Lower lobe of right lung (tissue), 2 donors: ENCODE measurements around the gene SDR9C7. TPM values are rescaled to one million over a fixed set of nuclear protein-coding genes. Genes with fewer than 3 reads are reported as not detected.
A peak's percentile ranks its signal among the peaks of the same experiment; 100 is the strongest.
"Not testable (repeated sequence)": the region's sequence is repeated elsewhere in the genome, so short reads cannot be mapped to it uniquely, and the experiment has no call there.

Source experiments
- ATAC-seq, 2 donors: fragments of 200-7000 bp; cut with Tn5 transposase; one replicate each; pipeline ENCODE4 v1.9.1; 2020 to 2022; ENCODE audit warnings: mild to moderate bottlenecking in 2 of 2, moderate library complexity in 2 of 2
- DNase-seq: peaks from one replicate; pipeline ENCODE4 v3.0.0-alpha.2; 2020
- H3K27ac ChIP-seq: fragments of 200-600 bp; one replicate; pipeline ENCODE4 v1.8.0; 2022
- H3K27me3 ChIP-seq: fragments of 200-600 bp; one replicate; pipeline ENCODE4 v1.8.0; 2022; ENCODE audit warnings: low read depth
- H3K36me3 ChIP-seq: fragments of 200-600 bp; one replicate; pipeline ENCODE4 v1.8.0; 2022; ENCODE audit warnings: mild to moderate bottlenecking
- H3K4me1 ChIP-seq: fragments of 200-600 bp; one replicate; pipeline ENCODE4 v1.8.0; 2022
- H3K4me3 ChIP-seq: fragments of 200-600 bp; one replicate; pipeline ENCODE4 v1.8.0; 2022; ENCODE audit warnings: mild to moderate bottlenecking
- H3K9me3 ChIP-seq: fragments of 200-600 bp; one replicate; pipeline ENCODE4 v1.8.0; 2022
- CTCF ChIP-seq: fragments of 200-600 bp; IDR thresholded peaks from one replicate; pipeline ENCODE4 v1.8.0; 2022; ENCODE audit warnings: antibody characterized with exemption, mild to moderate bottlenecking
- intact Hi-C: fragments of 100-400 bp; cut with DNase I; formaldehyde crosslinking; loops from one replicate; pipeline ENCODE4 v1.11.0; 2022
- total RNA-seq: library from RNA; stranded (reverse); fragmentation: NEBNext Ultra II Directional; extraction: Animal tissue kit (Norgen Biotek cat#: 25700); gene quantifications from one replicate; pipeline ENCODE4 v1.2.1, GENCODE V29; 2021
- donor health status: DM: no; HTN: yes; CAD: no; lungs with severe emphysema.

SDR9C7 gene
- total RNA-seq, 1 donor from 2014 or later = not detected

DNA sequence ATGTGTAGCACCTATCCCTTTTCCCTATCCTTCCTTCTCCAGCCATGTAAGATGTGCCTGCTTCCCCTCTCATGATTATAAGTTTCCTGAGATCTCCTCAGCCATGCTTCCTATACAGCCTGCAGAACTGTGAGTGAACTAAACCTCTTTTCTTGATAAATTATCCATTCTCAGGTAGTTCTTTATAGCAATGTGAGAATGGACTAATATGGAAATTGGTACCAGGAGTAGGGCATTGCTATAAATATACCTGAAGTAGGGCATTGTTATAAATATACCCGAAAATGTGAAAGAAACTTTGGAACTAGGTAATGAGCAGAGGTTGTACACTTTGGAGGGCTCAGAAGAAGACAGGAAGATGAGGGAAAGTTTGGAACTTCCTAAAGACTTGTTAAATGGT lies 48.9 kb downstream of the SDR9C7 start:
- no peak overlapping the region for H3K4me3 ChIP-seq
- H3K36me3 ChIP-seq = no peaks in the 10 kb centered on the region
- DNase-seq (no peak), ATAC-seq (no peak)
- intact Hi-C loops = no loop called here
- no peak overlapping the region for H3K27ac ChIP-seq
- H3K27me3 ChIP-seq = no peaks in the 10 kb centered on the region
- H3K9me3 ChIP-seq = no peaks in the 10 kb centered on the region
- H3K4me1 ChIP-seq = peaks cover 2% of the 10 kb centered on the region
- TF ChIP-seq CTCF = no peak

GRCh38 chr12:56884421-56884820 lies 49.8 kb downstream of the SDR9C7 start:
- DNase-seq (no peak), ATAC-seq (no peak)
- Histone ChIP-seq H3K27ac (no peak overlapping the region), H3K9me3 (no peaks in the 10 kb centered on the region), H3K4me3 (no peak overlapping the region), H3K36me3 (no peaks in the 10 kb centered on the region), H3K4me1 (peaks cover 4% of the 10 kb centered on the region), H3K27me3 (no peaks in the 10 kb centered on the region)
- no peak for TF ChIP-seq CTCF
- intact Hi-C loops = no loop called here

GRCh38 chr12:56882407-56882806 lies 51.8 kb downstream of the SDR9C7 start:
- H3K9me3 ChIP-seq, intact Hi-C loops, H3K27ac ChIP-seq, H3K36me3 ChIP-seq, DNase-seq, H3K4me3 ChIP-seq, H3K27me3 ChIP-seq, ATAC-seq: not testable (repeated sequence)
- peaks cover 10% of the 10 kb centered on the region for H3K4me1 ChIP-seq

DNA sequence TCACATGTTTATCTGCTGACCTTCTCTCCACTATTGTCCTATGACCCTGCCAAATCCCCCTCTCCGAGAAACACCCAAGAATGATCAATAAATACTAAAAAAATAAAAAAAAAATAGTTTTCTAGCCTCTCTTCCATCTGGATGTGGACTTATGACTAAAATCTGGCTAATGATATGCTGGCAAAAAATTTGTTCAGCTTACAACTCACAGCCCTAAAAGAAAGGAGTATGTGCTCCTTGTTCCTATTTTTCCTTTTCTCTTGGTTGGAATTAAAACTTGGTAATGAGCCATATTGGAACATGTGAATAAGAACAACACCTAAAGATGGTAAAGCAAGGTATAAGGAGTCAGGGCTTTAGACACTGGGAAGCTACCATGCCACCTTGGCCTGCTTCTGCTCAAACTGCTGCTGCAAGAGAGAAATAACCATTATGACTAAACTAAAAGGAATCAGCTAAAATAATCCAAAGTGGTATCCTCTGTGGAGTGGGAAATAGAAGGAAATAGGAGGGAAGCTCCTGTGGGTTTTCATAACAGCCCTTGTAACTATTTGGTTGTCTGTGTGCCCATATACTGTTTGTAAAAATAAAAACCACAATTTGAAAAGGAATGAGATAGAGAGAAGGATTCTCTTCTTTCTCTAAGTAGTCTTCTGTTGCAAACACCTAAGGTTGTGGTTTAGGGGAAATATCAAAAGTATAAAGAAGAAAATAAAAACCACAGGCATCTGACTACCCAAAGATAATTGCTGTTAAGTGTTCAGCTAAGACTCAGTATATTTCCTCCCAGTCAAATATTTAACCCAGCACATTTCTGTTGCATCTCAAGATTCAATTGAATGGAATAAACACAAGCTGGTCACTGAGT lies 53.8 kb downstream of the SDR9C7 start:
- TF ChIP-seq CTCF = no peak
- Histone ChIP-seq H3K27me3 (no peaks in the 10 kb centered on the region), H3K9me3 (no peaks in the 10 kb centered on the region), H3K4me1 (peaks cover 15% of the 10 kb centered on the region), H3K27ac (peak overlapping the region; percentile 44), H3K36me3 (no peaks in the 10 kb centered on the region), H3K4me3 (no peak overlapping the region)
- intact Hi-C loops = no loop called here
- DNase-seq (no peak), ATAC-seq (peak in 1 of 2 donors; percentile 46)

- H3K36me3 ChIP-seq, H3K9me3 ChIP-seq, DNase-seq, H3K4me3 ChIP-seq, intact Hi-C loops, H3K27ac ChIP-seq, H3K27me3 ChIP-seq: not testable (repeated sequence)
- ATAC-seq = peak in 1 of 2 donors; percentile 62
- H3K4me1 ChIP-seq = peaks cover 15% of the 10 kb centered on the region
Measured at GRCh38 chr12:56879240-56880124, 54.7 kb downstream of the SDR9C7 start.

DNA sequence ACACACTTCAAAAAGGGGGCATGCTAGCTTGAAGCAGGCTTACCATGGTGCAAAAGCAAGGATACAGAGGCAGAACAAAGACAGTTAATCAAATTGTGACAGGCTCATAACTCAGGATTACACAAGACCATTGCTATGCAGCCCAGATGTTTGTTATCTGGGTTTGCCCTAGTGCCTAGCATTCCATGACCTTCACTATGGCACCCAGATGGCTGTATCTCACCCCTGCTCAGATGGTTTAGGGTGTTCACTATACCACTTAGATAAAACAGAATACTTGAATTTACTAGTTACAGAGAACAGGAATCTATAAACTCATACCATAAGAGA lies 56.2 kb downstream of the SDR9C7 start:
- H3K27ac ChIP-seq = peak overlapping the region; percentile 8
- no peaks in the 10 kb centered on the region for H3K9me3 ChIP-seq
- H3K4me3 ChIP-seq = no peak overlapping the region
- intact Hi-C loops = no loop called here
- H3K27me3 ChIP-seq = no peaks in the 10 kb centered on the region
- TF ChIP-seq CTCF = no peak
- no peaks in the 10 kb centered on the region for H3K36me3 ChIP-seq
- peaks cover 15% of the 10 kb centered on the region for H3K4me1 ChIP-seq
- no peak for DNase-seq
- ATAC-seq = peak; percentile 51 to 59
